GF-D8 (cell line): ENCODE data around the gene PPFIBP1.
"Not testable (repeated sequence)": the region's sequence is repeated elsewhere in the genome, so short reads cannot be mapped to it uniquely, and the experiment has no call there.

Experiments used
- DNase-seq: peaks from one replicate; lab custom pipeline; 2025; lab: John Stamatoyannopoulos, UW

The PPFIBP1 gene

GRCh38 chr12:27710592-27711316, 186.7 kb downstream of the PPFIBP1 start, which contains the start of gene MRPS35:
TSS of gene MRPS35 (plus strand) at chr12:27710832. CDS start at chr12:27710844, 12 bp downstream.
- DNase-seq, result peak; percentile 75

- no peak for DNase-seq
Measured at GRCh38 chr12:27711317-27711682, 187.3 kb downstream of the PPFIBP1 start.

GRCh38 chr12:27711967-27712366, 188.0 kb downstream of the PPFIBP1 start:
- DNase-seq, result no peak

GRCh38 chr12:27723212-27723611, 199.2 kb downstream of the PPFIBP1 start:
- no peak for DNase-seq

GRCh38 chr12:27730097-27730588, 206.1 kb downstream of the PPFIBP1 start:
- DNase-seq, result no peak

- DNase-seq, result no peak
Measured at GRCh38 chr12:27732281-27732680, 208.3 kb downstream of the PPFIBP1 start.

- no peak for DNase-seq
Measured at GRCh38 chr12:27733052-27733656, 209.1 kb downstream of the PPFIBP1 start.

- no peak for DNase-seq
Measured at GRCh38 chr12:27733791-27734190, 209.8 kb downstream of the PPFIBP1 start.

- DNase-seq, result not testable (repeated sequence)
Measured at GRCh38 chr12:27734321-27734720, 210.3 kb downstream of the PPFIBP1 start.

- DNase-seq, result no peak
Measured at GRCh38 chr12:27743601-27744000, 219.6 kb downstream of the PPFIBP1 start.
